Left lung (tissue), 10 donors: ENCODE data around the gene THAP10. TPM values are rescaled to one million over a fixed set of nuclear protein-coding genes. Genes with fewer than 3 reads are reported as not detected.
A peak's percentile ranks its signal among the peaks of the same experiment; 100 is the strongest.

Experiments used
- ATAC-seq: fragments of 200-7000 bp; cut with Tn5 transposase; one replicate; pipeline ENCODE4 v1.9.1; 2020; ENCODE audit warnings: moderate library complexity
- DNase-seq, 4 donors: peaks; one replicate each; pipeline ENCODE4 v3.0.0-alpha.2; 2013 to 2020
- H3K27ac ChIP-seq, 2 donors: fragments of 200-600 bp; sonication (generic) in 1 of 2; one replicate each; pipeline versions ENCODE4 v1.5.0 to v1.8.0; 2020 to 2021
- H3K27me3 ChIP-seq, 2 donors: fragments of 200-600 bp; sonication (generic) in 1 of 2; one replicate each; pipeline versions ENCODE4 v1.5.0 to v1.8.0; 2020 to 2021
- H3K36me3 ChIP-seq, 2 donors: fragments of 200-600 bp; sonication (generic) in 1 of 2; one replicate each; pipeline versions ENCODE4 v1.5.0 to v1.8.0; 2020 to 2021
- H3K4me1 ChIP-seq, 2 donors: fragments of 200-600 bp; one replicate each; pipeline ENCODE4 v1.8.0; 2021
- H3K4me3 ChIP-seq, 2 donors: fragments of 200-600 bp; sonication (generic) in 1 of 2; one replicate each; pipeline versions ENCODE4 v1.5.0 to v1.8.0; 2020 to 2021; ENCODE audit warnings: mild to moderate bottlenecking in 1 of 2
- H3K9me3 ChIP-seq, 2 donors: fragments of 200-600 bp; sonication (generic) in 1 of 2; one replicate each; pipeline versions ENCODE4 v1.5.0 to v1.8.0; 2020 to 2021
- intact Hi-C, 2 donors: fragments of 100-400 bp; cut with DNase I; formaldehyde crosslinking; loops; one replicate each; pipeline versions ENCODE4 v1.11.2 to v1.14.2; 2022
- polyA plus RNA-seq, 6 donors: library from polyadenylated mRNA; unstranded; fragments of 120-200 nt; gene quantifications; one replicate each; pipeline ENCODE4 v1.2.1, GENCODE V29; 2013; ENCODE audit not compliant: insufficient read length in 6 of 6
- total RNA-seq, 2 donors: library from RNA; stranded (reverse); fragmentation: NEBNext Ultra II Directional; extraction: Animal tissue kit (Norgen Biotek cat#: 25700); gene quantifications; one replicate each; pipeline ENCODE4 v1.2.1, GENCODE V29; 2021
- TF ChIP-seq, protein P1 (sequence below), 2 donors: fragments of 200-600 bp; sonication (generic) in 1 of 2; IDR thresholded peaks; one replicate each; pipeline versions ENCODE4 v1.5.0 to v1.8.0; 2021; ENCODE audit warnings: antibody characterized with exemption in 2 of 2
- donor health status: DM: no; HTN: yes; CAD: no.
- donor health status: DM: no; HTN: no; CAD: no.

Gene THAP10
- total and polyA plus RNA-seq, 8 donors = 1.8 to 7.6 (median 6.0) TPM

DNA sequence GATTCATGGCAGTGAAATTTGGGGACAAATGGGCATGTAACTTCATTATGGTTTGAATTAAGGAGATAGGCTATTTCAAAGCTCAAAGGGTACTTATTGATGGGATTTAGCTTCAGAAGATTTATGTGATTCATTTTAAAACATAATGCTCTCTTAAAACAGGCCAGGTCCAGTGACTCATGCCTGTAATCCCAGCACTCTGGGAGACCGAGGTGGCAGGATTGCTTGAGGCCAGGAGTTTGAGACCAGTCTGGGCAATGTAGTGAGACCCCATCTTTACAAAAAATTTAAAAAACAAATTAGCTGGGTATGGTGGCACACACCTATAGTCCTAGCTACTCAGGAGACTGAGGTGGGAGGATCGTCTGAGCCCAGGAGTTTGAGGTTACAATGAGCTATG lies 11.5 kb downstream of the THAP10 start:
- DNase-seq (no peak), ATAC-seq (no peak)
- intact Hi-C loops = no loop called here
- Histone ChIP-seq H3K27me3 (no peaks in the 10 kb centered on the region), H3K4me1 (no peaks in the 10 kb centered on the region), H3K9me3 (no peaks in the 10 kb centered on the region), H3K36me3 (no peaks in the 10 kb centered on the region), H3K27ac (no peak overlapping the region), H3K4me3 (no peak overlapping the region)
- TF ChIP-seq, protein P1, sequence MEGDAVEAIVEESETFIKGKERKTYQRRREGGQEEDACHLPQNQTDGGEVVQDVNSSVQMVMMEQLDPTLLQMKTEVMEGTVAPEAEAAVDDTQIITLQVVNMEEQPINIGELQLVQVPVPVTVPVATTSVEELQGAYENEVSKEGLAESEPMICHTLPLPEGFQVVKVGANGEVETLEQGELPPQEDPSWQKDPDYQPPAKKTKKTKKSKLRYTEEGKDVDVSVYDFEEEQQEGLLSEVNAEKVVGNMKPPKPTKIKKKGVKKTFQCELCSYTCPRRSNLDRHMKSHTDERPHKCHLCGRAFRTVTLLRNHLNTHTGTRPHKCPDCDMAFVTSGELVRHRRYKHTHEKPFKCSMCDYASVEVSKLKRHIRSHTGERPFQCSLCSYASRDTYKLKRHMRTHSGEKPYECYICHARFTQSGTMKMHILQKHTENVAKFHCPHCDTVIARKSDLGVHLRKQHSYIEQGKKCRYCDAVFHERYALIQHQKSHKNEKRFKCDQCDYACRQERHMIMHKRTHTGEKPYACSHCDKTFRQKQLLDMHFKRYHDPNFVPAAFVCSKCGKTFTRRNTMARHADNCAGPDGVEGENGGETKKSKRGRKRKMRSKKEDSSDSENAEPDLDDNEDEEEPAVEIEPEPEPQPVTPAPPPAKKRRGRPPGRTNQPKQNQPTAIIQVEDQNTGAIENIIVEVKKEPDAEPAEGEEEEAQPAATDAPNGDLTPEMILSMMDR (IDR thresholded peaks at IDR 0.05) = no peak

DNA sequence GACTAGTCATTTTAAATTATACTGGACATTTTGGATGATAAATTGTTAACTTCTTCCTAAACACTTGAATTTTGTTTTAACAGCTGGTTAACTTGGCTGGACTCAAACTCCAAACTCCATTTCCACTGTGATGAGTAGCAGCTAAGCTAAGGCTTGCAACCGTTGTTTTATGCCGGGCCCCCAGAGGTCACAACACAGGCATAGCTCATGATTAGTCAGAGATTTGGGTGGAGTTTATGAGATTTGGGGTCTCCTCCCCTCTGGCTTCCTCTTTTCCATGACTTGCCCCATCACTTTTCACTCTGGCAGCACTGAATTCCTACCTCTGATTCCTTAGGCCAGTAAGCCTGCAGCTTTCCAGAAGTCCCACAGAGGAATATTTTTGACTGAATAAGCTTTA lies 12.8 kb downstream of the THAP10 start:
- TF ChIP-seq, protein P1 (IDR thresholded peaks at IDR 0.05) = no peak
- intact Hi-C loops = loop anchor here in 1 of 2 donors (10.0 kb wide), 1 partner anchor 55 kb away; no protein-coding TSS in a partner anchor

DNA sequence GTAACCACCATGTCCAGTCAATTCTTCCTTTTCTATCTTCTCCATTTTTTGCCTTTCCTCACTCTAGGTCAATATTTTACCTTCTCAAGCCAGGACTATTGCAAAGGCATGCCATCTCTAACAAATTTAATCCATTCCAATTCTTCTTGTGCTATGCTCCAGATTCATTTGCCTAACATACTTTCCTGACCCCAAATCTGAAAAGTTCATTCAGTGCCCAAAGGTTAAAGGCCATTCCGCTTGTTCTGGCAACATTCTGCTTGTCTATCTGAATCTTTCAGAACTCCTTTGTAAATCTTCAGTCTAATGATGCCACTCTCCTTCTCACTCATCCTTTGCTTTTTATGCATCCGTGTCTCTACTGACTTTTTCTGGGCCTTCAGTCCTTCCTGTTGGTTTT lies 15.6 kb downstream of the THAP10 start:
- ATAC-seq = no peak
- TF ChIP-seq, protein P1 (IDR thresholded peaks at IDR 0.05) = no peak
- Histone ChIP-seq H3K27ac (no peak overlapping the region), H3K36me3 (no peaks in the 10 kb centered on the region), H3K4me3 (no peak overlapping the region), H3K27me3 (no peaks in the 10 kb centered on the region), H3K4me1 (no peaks in the 10 kb centered on the region), H3K9me3 (no peaks in the 10 kb centered on the region)
- no peak for DNase-seq
- intact Hi-C loops = loop anchor here in 1 of 2 donors (10.0 kb wide), 1 partner anchor 52 kb away; no protein-coding TSS in a partner anchor

More for the DNA sequence above, 12.8 kb downstream of the THAP10 start:
- Histone ChIP-seq H3K4me3 (no peak overlapping the region), H3K4me1 (no peaks in the 10 kb centered on the region), H3K27me3 (no peaks in the 10 kb centered on the region), H3K9me3 (no peaks in the 10 kb centered on the region), H3K36me3 (no peaks in the 10 kb centered on the region), H3K27ac (no peak overlapping the region)
- DNase-seq (no peak), ATAC-seq (no peak)

- no peak overlapping the region for H3K4me3 ChIP-seq
- H3K4me1 ChIP-seq = no peaks in the 10 kb centered on the region
- intact Hi-C loops = loop anchor here in 1 of 2 donors (10.0 kb wide), 1 partner anchor 51 kb away; no protein-coding TSS in a partner anchor
Observed at GRCh38 chr15:70876011-70876410, 16.2 kb downstream of the THAP10 start.

GRCh38 chr15:70875001-70875782 lies 17.0 kb downstream of the THAP10 start:
- Histone ChIP-seq H3K9me3 (no peaks in the 10 kb centered on the region), H3K27me3 (no peaks in the 10 kb centered on the region), H3K4me1 (no peaks in the 10 kb centered on the region), H3K4me3 (no peak overlapping the region), H3K27ac (no peak overlapping the region), H3K36me3 (no peaks in the 10 kb centered on the region)
- DNase-seq (no peak), ATAC-seq (peak; percentile 41)
- intact Hi-C loops = loop anchor here in 1 of 2 donors (10.0 kb wide), 1 partner anchor 50 kb away; no protein-coding TSS in a partner anchor
- TF ChIP-seq, protein P1 (IDR thresholded peaks at IDR 0.05) = peak in 1 of 2 donors; percentile 24

More at GRCh38 chr15:70876011-70876410, 16.2 kb downstream of the THAP10 start:
- DNase-seq (no peak), ATAC-seq (no peak)
- Histone ChIP-seq H3K27ac (no peak overlapping the region), H3K27me3 (no peaks in the 10 kb centered on the region), H3K9me3 (no peaks in the 10 kb centered on the region), H3K36me3 (no peaks in the 10 kb centered on the region)
- TF ChIP-seq, protein P1 (IDR thresholded peaks at IDR 0.05) = no peak
